OCI-LY3 (cell line): ENCODE measurements around the gene HINT1.

Experiments
- CTCF ChIP-seq: fragments of 200-600, 300-600 bp; sonication (generic); IDR thresholded peaks from 2 replicates; pipeline ENCODE4 v1.5.1; 2014; ENCODE audit warnings: antibody characterized with exemption, low read length, low read depth
- EZH2phosphoT487 ChIP-seq: fragments of 200-600 bp; shearing (Covaris generic); IDR thresholded peaks from 2 replicates; pipeline ENCODE4 v1.6.1; 2018; ENCODE audit warnings: antibody characterized with exemption, mixed run types, low read depth

GRCh38 chr5:131150408-131150807 is 14.6 kb downstream of the HINT1 start:
- TF ChIP-seq CTCF (no peak), EZH2phosphoT487 (no peak)
